GM12864 (cell line): ENCODE results near the gene SPIN1.

Source experiments
- DNase-seq: peaks from one replicate; pipeline ENCODE4 v3.0.0-alpha.2; 2011; ENCODE audit warnings: low read depth
- H3K4me3 ChIP-seq: 2 replicates; pipeline ENCODE4 v1.5.1; 2011; ENCODE audit warnings: mild to moderate bottlenecking, low read depth, low read length, control low read depth
- CTCF ChIP-seq: IDR thresholded peaks from 2 replicates; pipeline ENCODE4 v1.5.1; 2011; ENCODE audit warnings: low read depth, mild to moderate bottlenecking, moderate library complexity, low read length, control low read depth, inconsistent platforms; ENCODE audit errors: missing control alignments

The SPIN1 gene

GRCh38 chr9:88388886-88389605 lies 802 bp downstream of the SPIN1 start:
- no peak for TF ChIP-seq CTCF
- no peak for DNase-seq
- H3K4me3 ChIP-seq: peak overlapping the region; percentile 73

GRCh38 chr9:88390371-88390990 lies 2.2 kb downstream of the SPIN1 start:
- no peak for TF ChIP-seq CTCF
- H3K4me3 ChIP-seq: no peak overlapping the region
- no peak for DNase-seq

GRCh38 chr9:88391236-88391635 lies 3.0 kb downstream of the SPIN1 start:
- no peak for TF ChIP-seq CTCF
- H3K4me3 ChIP-seq: no peak overlapping the region
- DNase-seq: no peak

DNA sequence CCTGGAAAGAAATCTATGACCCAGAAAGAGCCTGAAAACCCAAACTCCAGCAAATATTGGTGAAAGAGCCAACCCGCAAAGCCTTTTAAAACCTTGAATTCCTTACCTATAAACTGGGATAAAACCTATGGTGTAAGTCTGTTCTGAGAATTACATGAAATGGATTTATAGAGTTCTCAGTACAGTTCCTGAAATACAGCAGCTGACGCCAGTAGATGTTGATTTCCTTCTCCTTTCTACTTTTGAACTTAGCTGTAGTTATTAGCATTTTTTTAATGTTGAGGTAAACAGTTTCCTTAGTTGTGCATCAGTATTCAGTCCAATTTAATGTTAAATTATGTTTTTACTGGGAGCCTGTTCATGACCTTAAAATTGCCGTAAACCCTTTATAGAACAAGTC lies 3.7 kb downstream of the SPIN1 start:
- DNase-seq: no peak
- no peak overlapping the region for H3K4me3 ChIP-seq
- no peak for TF ChIP-seq CTCF

DNA sequence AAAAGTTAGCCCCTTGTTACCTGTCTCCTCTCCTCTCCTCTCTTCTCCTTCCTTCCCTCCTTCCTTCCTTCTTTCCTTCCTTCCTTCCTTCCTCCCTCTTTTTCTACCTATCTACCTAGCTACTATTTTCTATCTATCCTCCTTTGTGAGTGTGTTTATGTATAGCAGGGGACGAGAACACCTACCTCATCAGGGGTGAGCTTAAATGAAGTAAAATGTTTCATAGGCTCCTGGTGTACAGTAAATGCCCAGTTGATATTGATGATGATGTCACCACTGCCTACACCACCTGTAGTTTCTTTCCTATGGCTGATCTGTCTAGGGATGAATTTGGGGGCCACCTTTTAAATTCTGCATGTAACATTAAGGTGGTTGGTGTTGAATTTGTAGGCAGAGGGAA lies 4.3 kb downstream of the SPIN1 start:
- no peak for TF ChIP-seq CTCF
- DNase-seq: no peak
- H3K4me3 ChIP-seq: no peak overlapping the region

DNA sequence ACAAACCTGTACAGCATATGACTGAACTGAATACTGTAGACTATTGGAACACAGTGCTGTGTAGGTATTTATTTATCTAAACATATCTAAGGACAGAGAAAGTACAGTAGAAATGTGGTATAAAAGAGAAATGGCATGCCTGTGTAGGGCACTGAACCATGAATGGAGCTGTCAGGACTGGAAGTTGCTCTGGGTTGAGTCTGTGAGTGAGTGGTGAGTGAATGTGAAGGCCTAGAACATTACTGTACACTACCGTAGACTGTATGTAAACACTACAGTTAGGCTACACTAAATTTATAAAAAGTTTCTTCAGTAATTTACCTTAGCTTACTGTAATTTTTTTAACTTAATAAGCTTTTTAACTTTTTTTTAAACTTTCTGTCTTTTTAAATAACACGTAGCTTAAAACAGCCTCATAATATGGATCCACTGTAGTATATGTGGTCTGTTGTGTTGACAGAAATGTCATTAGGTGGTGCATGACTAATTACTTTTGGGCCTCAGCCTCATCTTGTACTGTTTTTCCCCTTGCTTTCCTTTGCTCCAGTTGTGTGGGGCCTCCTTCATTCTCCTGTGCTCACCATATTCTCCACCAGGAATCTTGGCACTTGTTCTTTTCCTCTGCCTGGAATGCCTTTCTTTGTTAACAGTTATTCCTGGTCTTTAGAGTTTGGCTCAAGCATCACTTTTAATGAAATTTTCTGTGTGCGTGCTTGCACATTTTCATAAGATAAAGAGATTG lies 8.8 kb downstream of the SPIN1 start:
- no peak for TF ChIP-seq CTCF
- no peak for DNase-seq

More for the DNA sequence above, 8.8 kb downstream of the SPIN1 start:
- H3K4me3 ChIP-seq: no peak overlapping the region
